ENCODE data around the gene RNPS1.

- TF ChIP-seq CTCF (IDR thresholded peaks at IDR 0.05) (no peak), EP300 (IDR thresholded peaks at IDR 0.05) (no peak)
Measured at GRCh38 chr16:2285731-2286191, 17.8 kb upstream of the RNPS1 start.

All from ovary (tissue), 3 donors.